HG03521 (cell line): ENCODE data around the gene NFIA.

Experiments
- ATAC-seq: cut with Tn5 transposase; IDR thresholded peaks from one replicate; pipeline ENCODE4 v1.9.1; 2021; ENCODE audit warnings: mild to moderate bottlenecking, moderate library complexity; ENCODE audit not compliant: unreplicated experiment

The NFIA gene

GRCh38 chr1:61208172-61208571 is 125.8 kb downstream of the NFIA start:
- ATAC-seq: no peak

GRCh38 chr1:61208831-61209230 is 126.5 kb downstream of the NFIA start:
- no peak for ATAC-seq

GRCh38 chr1:61210435-61211154 is 128.2 kb downstream of the NFIA start:
- no peak for ATAC-seq

- ATAC-seq: no peak
Measured at GRCh38 chr1:61213245-61214011, 131.1 kb downstream of the NFIA start.

GRCh38 chr1:61215119-61215518 is 132.8 kb downstream of the NFIA start:
- no peak for ATAC-seq

GRCh38 chr1:61215676-61216289 is 133.4 kb downstream of the NFIA start:
- ATAC-seq: no peak

GRCh38 chr1:61220536-61220935 is 138.2 kb downstream of the NFIA start:
- no peak for ATAC-seq

GRCh38 chr1:61221642-61222041 is 139.3 kb downstream of the NFIA start:
- no peak for ATAC-seq

- no peak for ATAC-seq
Measured at GRCh38 chr1:61222240-61222639, 139.9 kb downstream of the NFIA start.

- ATAC-seq: no peak
Measured at GRCh38 chr1:61223140-61223539, 140.8 kb downstream of the NFIA start.

- ATAC-seq: no peak
Measured at GRCh38 chr1:61224609-61225008, 142.2 kb downstream of the NFIA start.

GRCh38 chr1:61225478-61225877 is 143.1 kb downstream of the NFIA start:
- no peak for ATAC-seq

GRCh38 chr1:61226791-61227567 is 144.6 kb downstream of the NFIA start:
- ATAC-seq: no peak

GRCh38 chr1:61227857-61228550 is 145.6 kb downstream of the NFIA start:
- no peak for ATAC-seq

- no peak for ATAC-seq
Measured at GRCh38 chr1:61230523-61230922, 148.2 kb downstream of the NFIA start.

GRCh38 chr1:61231795-61232194 is 149.4 kb downstream of the NFIA start:
- ATAC-seq: no peak

- no peak for ATAC-seq
Measured at GRCh38 chr1:61233121-61233660, 150.8 kb downstream of the NFIA start.

GRCh38 chr1:61234587-61234919 is 152.2 kb downstream of the NFIA start:
- ATAC-seq: no peak

- ATAC-seq: no peak
Measured at GRCh38 chr1:61237147-61237546, 154.8 kb downstream of the NFIA start.

- no peak for ATAC-seq
Measured at GRCh38 chr1:61237659-61238358, 155.4 kb downstream of the NFIA start.
